HL-60/S4 treated with phorbol 12-myristate 13-acetate at 8.2 ng/mL for 4 days and 3 days (cell line): Measurements from ENCODE around the gene CD109.
"Not testable (repeated sequence)": the region's sequence is repeated elsewhere in the genome, so short reads cannot be mapped to it uniquely, and the experiment has no call there.

Experiments used
- in situ Hi-C: fragments of 300-500 bp; cut with MboI; formaldehyde crosslinking; loops from 2 replicates; pipeline ENCODE4 v1.15.0; 2022; ENCODE audit warnings: low sequenced_read_pairs

Gene CD109

GRCh38 chr6:73683574-73683973, 12.4 kb upstream of the CD109 start:
- in situ Hi-C loops: not testable (repeated sequence)

- in situ Hi-C loops: no loop called here
These were observed 7.7 kb upstream of the CD109 start for GRCh38 chr6:73688351-73688750.

- in situ Hi-C loops: no loop called here
These were observed 5.9 kb upstream of the CD109 start for GRCh38 chr6:73690056-73690455.

GRCh38 chr6:73691512-73691911, 4.5 kb upstream of the CD109 start:
- in situ Hi-C loops: no loop called here

GRCh38 chr6:73694711-73695411, 1.1 kb upstream of the CD109 start:
- in situ Hi-C loops: no loop called here

GRCh38 chr6:73696966-73697655, 1.1 kb downstream of the CD109 start:
- in situ Hi-C loops: no loop called here

- in situ Hi-C loops: no loop called here
These were observed 3.9 kb downstream of the CD109 start for GRCh38 chr6:73699676-73700459.

- in situ Hi-C loops: no loop called here
These were observed 6.4 kb downstream of the CD109 start for GRCh38 chr6:73702444-73702843.

- in situ Hi-C loops: no loop called here
These were observed 7.5 kb downstream of the CD109 start for GRCh38 chr6:73703466-73703865.

- in situ Hi-C loops: no loop called here
These were observed 8.3 kb downstream of the CD109 start for GRCh38 chr6:73704260-73704659.

GRCh38 chr6:73704798-73705197, 8.8 kb downstream of the CD109 start:
- in situ Hi-C loops: no loop called here

- in situ Hi-C loops: no loop called here
These were observed 11.0 kb downstream of the CD109 start for GRCh38 chr6:73706971-73707370.

GRCh38 chr6:73710470-73710869, 14.5 kb downstream of the CD109 start:
- in situ Hi-C loops: no loop called here

- in situ Hi-C loops: no loop called here
These were observed 14.9 kb downstream of the CD109 start for GRCh38 chr6:73710948-73711347.

- in situ Hi-C loops: no loop called here
These were observed 16.7 kb downstream of the CD109 start for GRCh38 chr6:73712535-73713173.

GRCh38 chr6:73713426-73714147, 17.6 kb downstream of the CD109 start:
- in situ Hi-C loops: no loop called here

- in situ Hi-C loops: not testable (repeated sequence)
These were observed 19.1 kb downstream of the CD109 start for GRCh38 chr6:73715111-73715508.

GRCh38 chr6:73719046-73719445, 23.0 kb downstream of the CD109 start:
- in situ Hi-C loops: no loop called here

- in situ Hi-C loops: no loop called here
These were observed 26.5 kb downstream of the CD109 start for GRCh38 chr6:73722318-73723060.

- in situ Hi-C loops: not testable (repeated sequence)
These were observed 27.5 kb downstream of the CD109 start for GRCh38 chr6:73723480-73723879.
